Activated naive CD4-positive, alpha-beta T cell treated with anti-CD3 and anti-CD28 coated beads, Interleukin-2, amount 50 U/mL, for 72 hours (primary cell): Measurements from ENCODE around the gene SDK1. TPM values are rescaled to one million over a fixed set of nuclear protein-coding genes. Genes with fewer than 3 reads are reported as not detected.

Experiments
- ATAC-seq, 2 donors: fragments of 150-1000 bp; cut with Tn5 transposase; 2 replicates each; pipeline ENCODE4 v1.10.0; 2021; ENCODE audit warnings: mild to moderate bottlenecking in 2 of 2, moderate library complexity in 2 of 2
- DNase-seq, 2 donors: peaks; one replicate each; pipeline ENCODE4 v3.0.0; 2021 to 2022; ENCODE audit warnings: low spot score in 2 of 2
- H3K27ac Mint-ChIP-seq, 2 donors: one replicate each; pipeline ENCODE4 v1.8.0; 2022; ENCODE audit warnings: mild to moderate bottlenecking in 2 of 2, mixed read lengths in 2 of 2
- H3K36me3 Mint-ChIP-seq, 2 donors: one replicate each; pipeline ENCODE4 v1.8.0; 2022; ENCODE audit warnings: mixed read lengths in 2 of 2
- H3K9me3 Mint-ChIP-seq, 2 donors: one replicate each; pipeline ENCODE4 v1.8.0; 2022; ENCODE audit warnings: mixed read lengths in 2 of 2
- total RNA-seq, 2 donors: library from RNA; stranded (reverse); gene quantifications; one replicate each; pipeline ENCODE4 v1.2.3, GENCODE V29; 2022

The SDK1 gene
- total RNA-seq, 2 donors from 2014 or later = 1.3 to 2.1 TPM

DNA sequence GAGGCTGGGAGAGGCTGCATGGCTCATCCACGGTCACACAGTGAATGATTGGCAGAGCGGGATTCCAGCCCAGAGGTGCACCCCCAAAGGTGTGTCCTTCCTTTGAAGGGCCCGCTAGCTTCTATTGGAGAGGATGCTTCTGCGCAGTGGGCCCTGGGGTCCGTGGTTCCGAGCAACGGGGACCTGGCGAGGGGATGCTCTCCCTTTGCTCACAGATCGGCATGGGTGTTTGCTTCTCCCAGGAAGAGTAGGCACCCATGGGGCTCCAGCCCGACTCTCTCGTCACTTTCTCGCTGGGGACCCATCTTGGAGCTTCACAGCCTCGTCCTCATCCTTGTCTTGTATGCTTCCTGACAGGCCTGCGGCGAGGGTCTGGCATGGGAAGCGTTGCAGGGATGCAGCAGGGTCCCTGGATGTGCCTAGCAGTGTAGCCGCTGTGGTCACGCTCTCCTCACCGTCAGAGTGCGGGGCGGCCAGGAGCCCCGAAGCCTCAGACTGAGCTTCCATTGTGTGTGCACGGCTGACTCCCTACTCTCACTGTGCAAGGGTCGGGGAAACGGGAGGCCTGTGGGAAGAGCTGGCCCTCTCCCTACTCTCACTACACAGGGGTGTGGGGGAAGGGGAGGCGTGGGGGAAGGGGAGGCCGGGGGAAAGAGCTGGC, 842.6 kb downstream of the SDK1 start:
- DNase-seq (no peak), ATAC-seq (no peak)
- H3K9me3 Mint-ChIP-seq = no peaks in the 10 kb centered on the region
- H3K36me3 Mint-ChIP-seq = no peaks in the 10 kb centered on the region
- H3K27ac Mint-ChIP-seq = no peak overlapping the region

DNA sequence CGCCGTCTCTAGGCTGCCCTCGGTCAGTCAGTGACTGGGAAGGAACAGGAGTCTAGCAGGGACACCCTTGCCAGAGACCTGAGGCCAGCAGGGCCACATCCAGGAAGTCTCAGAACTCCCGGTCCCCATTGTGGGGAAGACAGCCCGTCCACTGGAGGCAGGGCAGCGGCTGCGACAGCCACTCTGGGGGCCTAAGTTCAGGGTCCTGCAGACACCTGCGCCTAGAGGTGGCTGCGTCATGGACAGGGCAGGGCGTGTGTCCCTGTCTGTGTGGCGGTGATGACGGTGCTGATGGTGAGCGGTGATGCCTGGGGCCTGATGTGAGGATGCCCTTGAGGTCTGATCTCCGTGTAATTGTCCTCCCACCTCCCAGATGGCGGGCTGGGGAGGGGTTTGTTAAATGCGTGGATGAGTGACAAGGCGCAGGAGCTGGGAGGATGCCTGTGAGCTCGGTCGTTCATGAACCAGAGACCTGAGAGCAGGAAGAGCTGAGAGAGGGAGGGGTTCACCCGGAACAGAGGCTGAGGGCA, 843.2 kb downstream of the SDK1 start:
- H3K9me3 Mint-ChIP-seq = no peaks in the 10 kb centered on the region
- peak overlapping the region in 1 of 2 donors; percentile 72 for H3K27ac Mint-ChIP-seq
- ATAC-seq (peak in 1 of 2 donors; percentile 11), DNase-seq (no peak)
- no peaks in the 10 kb centered on the region for H3K36me3 Mint-ChIP-seq

DNA sequence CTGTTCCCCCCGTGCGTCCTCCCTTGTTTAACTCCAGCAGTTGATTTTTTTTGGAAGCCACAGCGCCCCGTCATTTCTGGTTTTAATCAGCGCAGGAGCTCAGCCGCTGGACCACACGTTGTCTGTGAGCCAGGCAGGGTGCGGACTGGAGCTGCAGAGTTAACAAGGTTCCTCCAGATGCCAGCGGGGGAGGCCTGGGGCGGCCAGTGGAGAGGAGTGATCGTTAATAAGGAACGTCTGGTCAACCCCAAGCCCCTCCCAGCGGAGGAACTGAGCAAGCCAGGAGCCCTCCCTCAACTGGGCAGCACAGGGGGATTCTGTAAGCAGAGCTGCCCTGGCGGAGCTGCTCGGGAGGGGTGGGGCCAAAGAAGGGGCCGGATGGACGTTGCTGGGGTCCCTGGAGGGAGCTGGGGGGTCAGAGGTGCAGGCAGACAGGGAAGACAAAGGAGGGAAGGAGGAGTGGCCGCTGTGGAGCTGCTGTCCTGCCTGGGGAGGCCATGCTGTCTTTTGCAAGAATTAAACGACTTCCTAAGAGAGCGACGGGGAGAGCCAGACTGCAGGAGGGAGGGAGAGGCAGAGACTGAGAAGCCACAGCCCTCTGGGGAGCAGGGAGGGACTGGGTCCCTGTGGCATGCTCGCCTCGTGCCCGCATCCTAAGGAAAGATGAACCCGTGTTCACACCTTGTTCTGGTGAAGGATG, 843.9 kb downstream of the SDK1 start:
- Mint-ChIP-seq H3K36me3 (no peaks in the 10 kb centered on the region), H3K27ac (peak overlapping the region in 1 of 2 donors; percentile 36), H3K9me3 (no peaks in the 10 kb centered on the region)
- peak; percentile 22 to 40 for ATAC-seq
- DNase-seq = no peak

DNA sequence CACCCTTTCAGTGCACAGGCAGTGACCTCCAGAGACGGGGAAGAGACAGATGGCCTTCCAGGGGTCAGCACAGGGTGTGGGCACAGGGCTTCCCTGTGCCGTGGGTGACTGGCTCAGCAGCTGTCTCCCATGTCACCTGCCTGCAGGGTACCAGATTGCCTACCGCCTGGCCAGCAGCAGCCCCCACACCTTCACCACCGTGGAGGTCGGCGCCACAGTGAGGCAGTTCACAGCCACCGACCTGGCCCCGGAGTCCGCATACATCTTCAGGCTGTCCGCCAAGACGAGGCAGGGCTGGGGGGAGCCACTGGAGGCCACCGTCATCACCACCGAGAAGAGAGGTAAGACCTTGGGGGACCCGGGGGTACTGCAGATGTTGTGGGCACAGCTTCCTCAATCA, 844.5 kb downstream of the SDK1 start:
- H3K27ac Mint-ChIP-seq = no peak overlapping the region
- no peaks in the 10 kb centered on the region for H3K9me3 Mint-ChIP-seq
- no peak for DNase-seq
- H3K36me3 Mint-ChIP-seq = no peaks in the 10 kb centered on the region
- no peak for ATAC-seq

DNA sequence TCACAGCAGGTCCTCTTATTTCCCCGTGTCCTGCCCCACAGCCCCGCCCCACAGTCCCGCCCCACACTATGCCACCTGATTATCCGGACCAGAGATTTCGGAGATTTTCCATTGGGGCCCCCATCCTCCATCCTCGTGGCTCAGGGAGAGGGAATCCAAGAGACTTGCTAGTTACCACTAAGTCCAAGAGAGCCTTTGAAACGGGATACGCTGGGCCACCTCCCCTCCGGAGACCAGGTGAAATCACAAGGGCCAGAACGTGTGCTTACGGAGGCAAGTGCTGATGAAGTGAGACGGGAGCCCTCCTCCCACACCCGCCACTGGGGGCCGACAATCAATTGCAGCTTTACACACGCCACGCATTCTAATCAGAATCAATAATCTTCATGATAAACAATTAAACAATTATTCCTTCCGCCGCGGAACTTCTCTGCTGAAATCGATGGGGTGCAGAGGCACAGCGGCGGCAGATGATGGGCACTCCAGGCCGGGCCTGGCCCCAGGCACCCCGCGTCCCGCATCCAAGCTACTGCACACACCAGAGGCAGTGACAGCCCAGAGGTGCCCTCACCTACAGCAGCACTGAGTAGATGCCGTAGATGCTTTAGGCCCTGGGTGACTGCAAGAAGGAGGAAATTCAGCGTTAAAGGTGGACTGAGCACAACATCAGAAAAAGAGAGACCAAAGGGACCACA, 847.0 kb downstream of the SDK1 start:
- ATAC-seq (no peak), DNase-seq (no peak)
- Mint-ChIP-seq H3K27ac (peak overlapping the region in 1 of 2 donors; percentile 29), H3K36me3 (no peaks in the 10 kb centered on the region), H3K9me3 (no peaks in the 10 kb centered on the region)

DNA sequence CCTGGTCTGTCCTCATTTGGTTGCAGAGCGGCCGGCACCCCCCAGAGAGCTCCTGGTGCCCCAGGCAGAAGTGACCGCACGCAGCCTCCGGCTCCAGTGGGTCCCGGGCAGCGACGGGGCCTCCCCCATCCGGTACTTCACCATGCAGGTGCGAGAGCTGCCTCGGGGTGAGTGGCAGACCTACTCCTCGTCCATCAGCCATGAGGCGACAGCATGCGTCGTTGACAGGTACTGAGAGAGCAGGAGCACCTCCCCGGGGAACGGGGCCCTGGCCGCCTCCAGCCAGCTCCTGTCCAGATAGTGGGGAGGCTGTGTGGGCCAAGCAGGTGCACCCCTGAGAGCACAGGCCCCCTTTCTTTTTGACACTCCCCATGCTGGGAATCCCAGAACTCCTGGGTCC, 848.2 kb downstream of the SDK1 start:
- DNase-seq = no peak
- Mint-ChIP-seq H3K9me3 (no peaks in the 10 kb centered on the region), H3K27ac (no peak overlapping the region), H3K36me3 (no peaks in the 10 kb centered on the region)
- no peak for ATAC-seq

DNA sequence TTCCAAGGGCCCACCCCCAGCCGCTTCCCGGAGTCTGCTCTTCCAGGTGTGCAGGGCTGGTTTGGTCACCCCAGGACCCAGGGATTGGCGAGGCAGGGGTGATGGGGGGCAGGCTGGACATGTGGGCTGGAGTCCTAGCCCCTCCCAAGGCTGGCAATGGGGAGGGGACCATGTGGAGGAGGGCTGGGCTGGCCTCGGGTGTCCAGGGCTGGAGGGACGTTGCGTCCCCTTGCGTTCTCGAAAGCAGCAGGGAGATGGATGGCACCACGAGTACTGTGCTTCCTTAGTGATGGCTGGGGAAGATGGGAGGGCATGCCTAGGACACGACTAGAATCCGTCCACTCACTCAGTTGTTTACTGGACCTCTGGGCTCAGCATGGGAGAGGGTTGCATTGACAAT, 848.6 kb downstream of the SDK1 start:
- ATAC-seq = no peak
- no peaks in the 10 kb centered on the region for H3K9me3 Mint-ChIP-seq
- no peaks in the 10 kb centered on the region for H3K36me3 Mint-ChIP-seq
- no peak for DNase-seq
- no peak overlapping the region for H3K27ac Mint-ChIP-seq

DNA sequence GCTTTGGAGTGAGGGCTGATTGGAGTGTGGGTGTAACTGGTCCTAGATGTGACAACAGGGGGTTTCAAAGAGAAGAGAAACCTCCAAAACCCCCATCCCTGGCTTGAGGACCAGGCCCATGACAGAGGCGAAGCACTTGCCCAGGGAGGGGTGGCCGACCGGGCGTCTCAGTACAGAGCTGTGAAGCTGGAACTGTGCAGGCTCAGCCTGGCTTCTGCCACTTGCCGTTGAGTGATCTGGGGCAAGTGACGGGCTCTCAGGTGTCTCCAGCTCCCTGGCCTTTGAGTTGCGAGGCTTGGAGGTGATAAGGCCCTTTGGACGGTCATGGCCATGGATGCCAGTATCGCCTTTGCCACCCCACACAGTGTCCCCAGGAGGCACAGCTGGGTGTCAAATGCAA, 849.7 kb downstream of the SDK1 start:
- Mint-ChIP-seq H3K36me3 (no peaks in the 10 kb centered on the region), H3K9me3 (no peaks in the 10 kb centered on the region), H3K27ac (no peak overlapping the region)
- DNase-seq (no peak), ATAC-seq (no peak)

DNA sequence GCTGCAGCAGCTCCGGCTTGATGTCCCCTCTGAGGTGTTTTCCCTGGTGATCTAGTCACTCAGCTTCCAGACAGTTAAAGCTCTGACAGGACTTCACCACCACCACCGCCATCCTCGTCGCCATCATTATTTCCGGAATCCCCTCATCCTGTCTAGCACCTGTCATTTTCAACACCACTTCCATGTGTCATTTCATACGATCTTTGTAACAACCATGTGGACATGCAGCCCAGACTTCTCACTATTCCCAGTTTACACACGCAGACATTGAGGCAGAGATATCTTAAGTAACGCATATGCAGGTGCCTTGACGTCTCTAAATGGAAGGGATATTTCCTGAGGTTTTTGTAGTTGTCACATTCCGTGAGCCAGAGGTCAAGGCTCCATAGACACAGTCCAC, 850.5 kb downstream of the SDK1 start:
- no peak for DNase-seq
- H3K27ac Mint-ChIP-seq = no peak overlapping the region
- H3K9me3 Mint-ChIP-seq = no peaks in the 10 kb centered on the region
- no peaks in the 10 kb centered on the region for H3K36me3 Mint-ChIP-seq
- no peak for ATAC-seq

DNA sequence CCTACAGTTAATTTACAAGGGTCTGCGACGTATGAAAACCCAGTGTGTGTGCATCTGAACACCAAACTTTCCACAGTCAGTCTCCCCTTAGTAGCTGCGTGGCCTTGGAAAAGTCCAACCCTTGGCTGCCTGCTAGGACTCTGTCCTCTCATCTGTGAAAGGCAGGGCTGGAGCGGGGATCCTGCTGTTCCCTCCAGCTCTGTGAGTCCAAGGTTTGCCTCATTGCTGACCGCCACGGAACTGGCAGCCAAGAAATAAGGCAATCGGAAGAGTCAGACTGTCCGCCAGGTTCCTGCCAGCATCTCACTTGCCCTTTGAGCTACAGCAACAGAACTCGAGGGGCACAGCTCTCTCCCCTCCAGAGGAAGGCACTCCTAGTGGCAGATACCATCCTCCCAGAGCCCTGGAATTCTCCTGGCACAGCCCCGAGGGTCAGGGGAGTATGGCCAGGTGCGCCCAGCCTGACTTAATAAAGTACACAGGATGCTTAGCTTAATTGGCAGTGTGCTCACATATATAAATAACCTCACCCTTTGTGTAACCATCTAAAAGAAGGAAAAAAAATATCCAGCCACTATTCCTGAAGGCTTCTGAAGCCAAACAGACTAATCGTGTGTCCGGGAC, 851.0 kb downstream of the SDK1 start:
- Mint-ChIP-seq H3K9me3 (no peaks in the 10 kb centered on the region), H3K27ac (no peak overlapping the region), H3K36me3 (no peaks in the 10 kb centered on the region)
- no peak for DNase-seq
- no peak for ATAC-seq

DNA sequence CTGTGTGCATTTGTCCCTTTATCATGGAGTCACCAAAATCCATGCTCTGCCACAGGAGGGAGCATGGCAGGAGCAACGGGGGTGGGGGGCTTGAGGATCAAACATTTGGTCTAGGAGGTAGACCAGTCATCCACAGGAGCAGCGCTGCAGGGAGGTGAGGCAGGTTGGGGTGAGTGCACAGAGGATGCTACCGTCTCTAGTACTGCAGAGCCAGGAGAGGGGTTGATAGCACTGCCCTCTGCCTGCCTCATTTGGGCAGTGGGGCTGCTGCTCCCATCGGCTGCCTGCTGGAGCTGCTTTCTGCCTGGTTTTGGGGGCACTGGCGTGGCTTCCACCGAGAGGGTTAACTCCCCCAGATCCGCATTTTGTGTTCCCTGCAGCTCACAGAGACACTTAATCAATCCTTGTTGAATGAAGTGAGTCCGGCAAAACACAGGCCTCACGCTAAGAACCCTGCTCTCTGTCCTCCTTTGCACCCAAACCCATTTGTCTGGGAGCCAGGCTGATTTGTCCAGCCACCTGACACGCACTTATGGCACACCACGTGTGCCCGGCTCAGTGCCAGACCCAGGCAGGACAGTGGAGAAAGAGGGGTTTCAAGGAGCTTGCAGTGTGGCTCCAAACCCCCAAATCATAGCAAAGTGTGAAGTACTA, 854.0 kb downstream of the SDK1 start:
- no peak overlapping the region for H3K27ac Mint-ChIP-seq

DNA sequence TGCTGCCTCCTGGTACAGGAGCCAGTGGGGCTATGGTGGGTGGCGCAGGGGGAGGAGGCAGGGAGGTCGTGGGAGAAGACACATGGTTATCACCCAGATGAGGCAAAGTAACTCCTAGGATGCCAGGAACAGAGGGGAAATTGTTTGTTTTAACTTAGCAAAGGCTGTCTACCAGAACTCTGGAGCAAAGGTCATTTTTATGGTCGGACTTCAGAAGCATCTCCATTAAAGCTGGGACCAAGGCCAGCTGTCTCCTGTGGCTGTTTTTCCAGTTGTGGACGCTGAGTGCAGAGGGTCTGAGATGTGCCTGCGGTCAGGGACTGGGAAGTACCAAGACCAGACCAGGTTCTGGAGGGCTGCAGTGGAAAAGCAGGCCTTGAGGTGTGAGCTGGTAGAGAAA, 855.1 kb downstream of the SDK1 start:
- Mint-ChIP-seq H3K9me3 (no peaks in the 10 kb centered on the region), H3K27ac (peak overlapping the region in 1 of 2 donors; percentile 44), H3K36me3 (no peaks in the 10 kb centered on the region)
- ATAC-seq = no peak
- no peak for DNase-seq

More for the DNA sequence above, 854.0 kb downstream of the SDK1 start:
- DNase-seq (no peak), ATAC-seq (no peak)
- Mint-ChIP-seq H3K36me3 (no peaks in the 10 kb centered on the region), H3K9me3 (no peaks in the 10 kb centered on the region)

DNA sequence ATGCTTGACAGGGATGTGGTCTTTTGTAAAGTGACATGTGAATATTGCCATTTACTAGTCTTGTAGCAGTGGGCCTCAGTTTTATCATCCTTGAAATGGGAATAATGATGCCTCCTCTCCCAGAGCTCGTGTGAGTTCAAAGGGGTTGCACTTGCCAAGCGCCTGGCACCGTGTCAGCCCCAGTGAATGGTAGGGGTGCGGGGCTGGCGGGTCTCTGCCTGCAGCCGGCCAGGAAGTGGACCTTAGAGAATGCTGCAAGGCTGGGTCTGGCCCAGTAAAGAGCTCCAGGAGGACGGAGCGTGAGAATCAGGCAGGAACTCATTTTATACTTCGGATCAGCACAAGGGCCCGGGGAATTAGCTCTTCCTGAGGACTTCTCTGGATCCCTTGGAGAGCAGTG, 856.6 kb downstream of the SDK1 start:
- ATAC-seq (no peak), DNase-seq (no peak)
- no peak overlapping the region for H3K27ac Mint-ChIP-seq
- H3K9me3 Mint-ChIP-seq = no peaks in the 10 kb centered on the region
- no peaks in the 10 kb centered on the region for H3K36me3 Mint-ChIP-seq

DNA sequence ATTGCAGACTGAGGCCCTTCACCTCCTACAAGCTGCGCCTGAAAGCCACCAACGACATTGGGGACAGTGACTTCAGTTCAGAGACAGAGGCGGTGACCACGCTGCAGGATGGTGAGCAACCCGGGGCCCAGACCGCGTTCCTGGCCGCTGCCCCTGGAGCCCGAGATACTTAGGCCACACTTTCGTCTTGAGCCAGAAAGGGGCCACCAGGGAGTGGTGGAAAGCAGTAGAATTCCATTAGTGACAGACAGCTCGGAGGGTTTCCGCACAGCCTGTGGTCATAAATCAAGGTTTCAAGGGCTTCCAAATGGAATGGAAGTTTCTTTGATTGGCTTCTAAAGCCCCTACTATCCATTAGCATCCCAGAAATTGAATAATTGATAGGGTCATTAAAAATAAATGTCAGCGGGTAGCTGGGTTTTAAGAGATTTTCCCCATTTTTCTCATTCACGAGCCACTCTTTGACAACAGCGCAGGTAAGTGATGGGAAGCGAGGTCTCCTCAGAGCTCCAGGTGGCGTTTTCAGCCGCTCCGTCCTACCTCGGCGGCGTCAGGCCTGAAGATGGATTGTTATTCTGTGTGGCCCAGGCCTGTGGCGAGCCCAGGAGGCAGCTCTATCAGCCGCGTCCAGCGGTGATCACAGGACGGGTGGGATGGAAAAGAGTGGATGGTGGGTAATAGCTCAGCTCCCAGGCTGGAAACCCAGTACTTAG, 857.5 kb downstream of the SDK1 start:
- ATAC-seq (no peak), DNase-seq (no peak)
- Mint-ChIP-seq H3K27ac (no peak overlapping the region), H3K9me3 (no peaks in the 10 kb centered on the region), H3K36me3 (no peaks in the 10 kb centered on the region)

DNA sequence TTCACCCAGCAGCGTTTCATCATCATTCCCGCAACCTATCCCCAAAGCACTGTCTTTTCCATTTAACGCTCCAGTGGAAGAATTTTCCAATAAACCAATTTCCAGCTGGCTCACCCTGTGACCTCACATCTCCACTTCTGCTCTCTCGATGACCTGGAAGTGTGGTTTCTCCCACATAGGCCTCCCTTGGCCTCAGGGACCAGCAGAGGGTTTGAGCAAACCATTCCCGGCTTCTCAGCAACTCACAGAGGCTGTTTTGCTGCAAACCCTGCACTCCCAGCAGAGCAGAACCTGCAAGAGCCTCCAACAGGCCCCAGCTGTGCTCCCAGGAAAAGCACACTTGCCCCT, 858.1 kb downstream of the SDK1 start:
- DNase-seq (no peak), ATAC-seq (no peak)
- H3K36me3 Mint-ChIP-seq = no peaks in the 10 kb centered on the region
- H3K27ac Mint-ChIP-seq = peak overlapping the region in 1 of 2 donors; percentile 41
- H3K9me3 Mint-ChIP-seq = no peaks in the 10 kb centered on the region
